GM23248 (cell line): ENCODE data around the gene BRME1. TPM values are rescaled to one million over a fixed set of nuclear protein-coding genes. Genes with fewer than 3 reads are reported as not detected.

Source experiments
- DNase-seq: peaks from one replicate; pipeline ENCODE4 v3.0.0-alpha.2; 2015
- H2AFZ ChIP-seq: fragments of 200-600 bp; sonication (generic); 2 replicates; pipeline ENCODE4 v1.6.1; 2016; ENCODE audit warnings: antibody characterized with exemption
- H3F3A ChIP-seq: fragments of 200-600 bp; sonication (generic); 2 replicates; pipeline ENCODE4 v1.6.1; 2016; ENCODE audit warnings: mild to moderate bottlenecking, antibody characterized with exemption, mixed run types; ENCODE audit not compliant: insufficient read depth
- H3K27ac ChIP-seq: fragments of 200-600 bp; sonication (generic); 2 replicates; pipeline ENCODE4 v1.5.1; 2016; ENCODE audit warnings: mild to moderate bottlenecking
- H3K27me3 ChIP-seq: fragments of 200-600 bp; sonication (generic); replicated peaks from 2 replicates; pipeline ENCODE4 v1.6.1; 2016; ENCODE audit warnings: mild to moderate bottlenecking; ENCODE audit not compliant: insufficient read depth
- H3K36me3 ChIP-seq: fragments of 200-600 bp; sonication (generic); 2 replicates; pipeline ENCODE4 v1.6.1; 2016; ENCODE audit warnings: low read depth, mild to moderate bottlenecking
- H3K4me1 ChIP-seq: fragments of 200-600 bp; sonication (generic); 2 replicates; pipeline ENCODE4 v1.6.1; 2016; ENCODE audit warnings: mild to moderate bottlenecking; ENCODE audit not compliant: insufficient read depth
- H3K4me2 ChIP-seq: fragments of 200-600 bp; sonication (generic); one replicate; pipeline ENCODE4 v1.6.1; 2016; ENCODE audit warnings: mild to moderate bottlenecking; ENCODE audit not compliant: unreplicated experiment
- H3K4me3 ChIP-seq: fragments of 200-600 bp; sonication (generic); 2 replicates; pipeline ENCODE4 v1.5.1; 2016; ENCODE audit warnings: mild to moderate bottlenecking
- H3K79me2 ChIP-seq: fragments of 200-600 bp; sonication (generic); 2 replicates; pipeline ENCODE4 v1.6.1; 2016; ENCODE audit warnings: mild to moderate bottlenecking; ENCODE audit not compliant: insufficient read depth
- H3K9ac ChIP-seq: fragments of 200-600 bp; sonication (generic); 2 replicates; pipeline ENCODE4 v1.6.1; 2016; ENCODE audit warnings: mild to moderate bottlenecking
- H3K9me2 ChIP-seq: fragments of 200-600 bp; sonication (generic); 2 replicates; pipeline ENCODE4 v1.6.1; 2016; ENCODE audit warnings: mixed run types, mild to moderate bottlenecking, moderate library complexity; ENCODE audit not compliant: insufficient read depth
- H3K9me3 ChIP-seq: fragments of 200-600 bp; sonication (generic); one replicate; pipeline ENCODE4 v1.6.1; 2017; ENCODE audit warnings: low read depth
- H4K20me1 ChIP-seq: fragments of 200-600 bp; sonication (generic); 2 replicates; pipeline ENCODE4 v1.6.0; 2016; ENCODE audit not compliant: insufficient read depth
- EZH2 ChIP-seq: fragments of 200-600 bp; sonication (generic); IDR thresholded peaks from 2 replicates; pipeline ENCODE4 v1.6.1; 2018; ENCODE audit warnings: antibody characterized with exemption, mild to moderate bottlenecking; ENCODE audit not compliant: insufficient read depth, poor library complexity, severe bottlenecking
- EZH2phosphoT487 ChIP-seq: fragments of 200-600 bp; sonication (generic); IDR thresholded peaks from 2 replicates; pipeline ENCODE4 v1.6.1; 2018; ENCODE audit warnings: antibody characterized with exemption, moderate library complexity, mild to moderate bottlenecking, low read depth; ENCODE audit not compliant: insufficient read depth
- WGBS, 2 experiments: methylation state at CpG; one replicate each; pipeline ENCODE4 v1.1.6; 2015 to 2017; ENCODE audit warnings: low lambda C conversion rate in 2 of 2, low coverage in 1 of 2; ENCODE audit errors: missing lambda C conversion rate in 2 of 2; 5-methylcytosine and 5-hydroxymethylcytosine counted together
- in situ Hi-C: fragments of 300-500 bp; cut with MboI; formaldehyde crosslinking; loops from 2 replicates; pipeline ENCODE4 v1.15.0; 2020
- polyA plus RNA-seq: library from polyadenylated mRNA; unstranded; fragments of >200 nt; fragmentation: Nextera tagmentation; extraction: Ambion mirVana; gene quantifications from 2 replicates; pipeline ENCODE4 v1.2.1, GENCODE V29; 2016
- total RNA-seq: library from RNA; depleted of rRNA; stranded (reverse); fragments of >200 nt; shearing (Covaris generic); gene quantifications from 2 replicates; pipeline ENCODE4 v1.2.3, GENCODE V29; 2014

BRME1 gene
- total and polyA plus RNA-seq, 2 experiments from 2014 or later: 0.11 to 0.63 TPM

DNA sequence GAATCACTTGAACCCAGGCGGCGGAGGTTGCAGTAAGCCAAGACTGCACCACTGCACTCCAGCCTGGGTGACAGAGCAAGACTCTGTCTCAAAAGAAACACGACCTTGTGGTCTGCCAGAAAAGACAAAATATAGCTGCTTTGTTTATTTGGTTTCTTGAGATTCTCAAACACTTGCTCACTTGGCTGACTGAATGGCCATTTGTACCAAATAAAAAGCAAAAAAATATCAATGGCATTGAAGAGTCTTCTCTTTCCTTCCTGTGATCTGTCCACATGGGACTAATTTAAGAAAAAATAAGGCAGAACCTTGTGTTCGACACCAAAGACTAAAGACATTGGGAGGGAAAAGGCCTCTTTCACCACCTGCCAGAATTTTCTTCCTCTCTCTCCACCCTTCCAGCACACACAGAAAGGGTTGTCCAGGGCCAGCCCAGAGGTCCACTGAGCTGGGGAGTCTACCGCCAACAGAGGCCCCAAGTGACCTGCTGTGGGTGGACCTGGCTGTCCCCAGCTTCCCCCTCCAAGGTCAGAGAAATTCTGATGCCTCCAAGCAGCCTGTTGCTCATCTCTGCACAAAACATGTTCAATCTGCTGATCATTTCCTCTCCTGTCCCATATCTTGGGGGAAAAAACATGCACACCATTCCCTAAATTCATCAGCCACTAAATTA is 5.9 kb downstream of the BRME1 start:
- no peak overlapping the region for H3K4me3 ChIP-seq
- DNase-seq: peak; percentile 10

GRCh38 chr19:13899393-13899792 is 6.5 kb downstream of the BRME1 start:
- H3K9ac ChIP-seq: no peak overlapping the region
- no peaks in the 10 kb centered on the region for H3K4me1 ChIP-seq
- no peak overlapping the region for H2AFZ ChIP-seq
- no peak overlapping the region for H3K4me2 ChIP-seq
- H3F3A ChIP-seq: no peaks in the 10 kb centered on the region
- H3K9me2 ChIP-seq: no peaks in the 10 kb centered on the region
- 69 to 70% methylated on average over 10 of the region's 10 CpGs for WGBS, 2 experiments
- H3K36me3 ChIP-seq: no peaks in the 10 kb centered on the region
- no peaks in the 10 kb centered on the region for H3K27me3 ChIP-seq
- no peaks in the 10 kb centered on the region for H3K79me2 ChIP-seq
- no peaks in the 10 kb centered on the region for H4K20me1 ChIP-seq
- no peak for DNase-seq
- in situ Hi-C loops: loop anchor here (25.0 kb wide), 1 partner anchor 438 kb away; no protein-coding TSS in a partner anchor
- no peak overlapping the region for H3K4me3 ChIP-seq
- H3K9me3 ChIP-seq: no peaks in the 10 kb centered on the region
- TF ChIP-seq EZH2: no peak
- TF ChIP-seq EZH2phosphoT487: no peak
- H3K27ac ChIP-seq: no peak overlapping the region

More for the DNA sequence above, 5.9 kb downstream of the BRME1 start:
- Histone ChIP-seq H3K9ac (no peak overlapping the region), H4K20me1 (no peaks in the 10 kb centered on the region), H3F3A (no peaks in the 10 kb centered on the region), H3K4me2 (no peak overlapping the region), H3K27ac (no peak overlapping the region), H3K9me2 (no peaks in the 10 kb centered on the region), H3K36me3 (no peaks in the 10 kb centered on the region), H3K4me1 (no peaks in the 10 kb centered on the region), H3K27me3 (no peaks in the 10 kb centered on the region), H2AFZ (no peak overlapping the region), H3K9me3 (no peaks in the 10 kb centered on the region), H3K79me2 (no peaks in the 10 kb centered on the region)
- in situ Hi-C loops: loop anchor here (25.0 kb wide), 1 partner anchor 437 kb away; no protein-coding TSS in a partner anchor
- no peak for TF ChIP-seq EZH2
- no peak for TF ChIP-seq EZH2phosphoT487
- 34 to 43% methylated on average over 5 of the region's 5 CpGs for WGBS, 2 experiments

- H3K27ac ChIP-seq: no peak overlapping the region
- no peak for DNase-seq
- in situ Hi-C loops: loop anchor here (25.0 kb wide), 1 partner anchor 441 kb away; no protein-coding TSS in a partner anchor
Measured at GRCh38 chr19:13896227-13896626, 9.7 kb downstream of the BRME1 start.

DNA sequence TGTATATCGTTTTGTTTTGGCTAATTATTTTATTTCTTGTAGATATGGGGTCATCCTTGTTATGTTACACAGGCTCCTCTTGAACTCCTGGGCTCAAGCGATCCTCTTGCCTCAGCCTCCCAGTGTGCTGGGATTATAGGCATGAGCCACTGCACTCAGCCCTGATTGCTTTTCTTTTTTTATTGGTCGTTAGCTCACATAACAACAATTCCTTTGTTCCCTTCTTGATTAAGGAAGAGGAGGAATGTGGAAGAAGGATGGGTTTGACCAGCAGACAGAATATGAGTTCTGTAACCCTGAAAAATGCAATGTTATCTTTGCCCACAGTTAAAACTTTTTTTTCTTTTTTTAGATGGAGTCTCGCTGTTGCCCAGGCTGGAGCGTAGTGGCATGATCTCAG is 11.4 kb downstream of the BRME1 start:
- H3K27me3 ChIP-seq: no peaks in the 10 kb centered on the region

More at GRCh38 chr19:13896227-13896626, 9.7 kb downstream of the BRME1 start:
- Histone ChIP-seq H3K79me2 (no peaks in the 10 kb centered on the region), H3K27me3 (no peaks in the 10 kb centered on the region), H3K9me3 (no peaks in the 10 kb centered on the region), H3K9me2 (no peaks in the 10 kb centered on the region), H4K20me1 (no peaks in the 10 kb centered on the region), H3K36me3 (no peaks in the 10 kb centered on the region), H3K4me2 (no peak overlapping the region), H3K4me3 (no peak overlapping the region), H3F3A (no peaks in the 10 kb centered on the region), H3K9ac (no peak overlapping the region), H3K4me1 (no peaks in the 10 kb centered on the region), H2AFZ (no peak overlapping the region)
- WGBS, 2 experiments: 88 to 90% methylated on average over 2 of the region's 2 CpGs
- TF ChIP-seq EZH2phosphoT487 (no peak), EZH2 (no peak)

More for the DNA sequence above, 11.4 kb downstream of the BRME1 start:
- H4K20me1 ChIP-seq: no peaks in the 10 kb centered on the region
- no peak for DNase-seq
- H3K36me3 ChIP-seq: no peaks in the 10 kb centered on the region
- WGBS, 2 experiments: 81% methylated on average over 5 of the region's 5 CpGs
- H3K79me2 ChIP-seq: no peaks in the 10 kb centered on the region
- H3K9ac ChIP-seq: no peak overlapping the region
- in situ Hi-C loops: loop anchor here (25.0 kb wide), 1 partner anchor 443 kb away; no protein-coding TSS in a partner anchor
- H3K27ac ChIP-seq: no peak overlapping the region
- no peak overlapping the region for H2AFZ ChIP-seq
- no peak for TF ChIP-seq EZH2
- no peak for TF ChIP-seq EZH2phosphoT487
- no peak overlapping the region for H3K4me2 ChIP-seq
- H3F3A ChIP-seq: no peaks in the 10 kb centered on the region
- H3K9me2 ChIP-seq: no peaks in the 10 kb centered on the region
- no peaks in the 10 kb centered on the region for H3K9me3 ChIP-seq
- H3K4me3 ChIP-seq: no peak overlapping the region
- no peaks in the 10 kb centered on the region for H3K4me1 ChIP-seq
